ENCODE data around the gene ESRRA.

DNA sequence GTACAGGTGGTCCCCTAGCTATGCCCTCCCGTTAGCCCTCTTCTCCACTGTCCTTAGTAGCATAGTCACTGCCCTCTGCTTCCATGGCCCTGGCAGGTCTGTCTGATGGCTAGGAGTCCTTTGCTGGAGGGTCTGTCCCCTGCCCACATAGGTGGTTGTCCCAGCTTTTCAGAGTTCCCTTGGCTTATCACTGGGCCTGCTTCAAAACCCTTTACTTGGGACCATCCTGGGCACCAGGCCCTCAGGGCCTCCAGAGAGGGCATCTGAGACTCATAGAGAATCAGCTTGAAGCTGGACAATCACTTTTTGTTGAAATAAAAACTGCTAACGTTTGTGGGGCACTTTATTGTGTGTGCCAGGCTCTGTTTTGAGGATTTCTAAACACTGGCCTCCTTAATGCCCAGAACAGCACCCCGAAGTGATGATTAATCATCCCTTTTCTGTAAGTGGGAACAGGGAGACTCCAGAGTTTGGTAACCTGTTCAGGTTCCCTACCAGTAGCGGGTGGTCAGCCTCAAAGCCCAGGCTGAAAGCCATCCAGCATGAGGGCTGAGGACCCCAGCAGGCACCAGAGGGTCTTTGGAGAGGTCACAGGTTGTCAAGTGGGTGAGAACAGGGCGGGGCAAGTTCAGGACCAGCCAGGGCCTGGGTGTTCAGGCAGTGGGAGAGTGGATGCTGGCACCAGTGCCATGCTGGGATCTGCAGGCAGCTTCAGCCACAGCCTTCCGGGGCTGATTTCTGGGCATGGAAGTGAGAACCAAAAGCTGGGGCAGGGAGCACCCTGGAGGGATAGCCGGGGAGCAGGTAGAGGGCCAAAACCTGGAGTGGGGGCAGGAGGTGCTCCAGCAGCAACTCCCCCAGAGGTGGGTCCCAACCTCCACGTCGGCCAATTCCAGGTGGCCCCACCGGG is 14.7 kb upstream of the ESRRA start:
- TF ChIP-seq CTCF (IDR thresholded peaks at IDR 0.05) (no peak), POLR2A (IDR thresholded peaks at IDR 0.05) (no peak)

All from Peyer's patch (tissue), 4 donors.